Astrocyte of the spinal cord (primary cell): ENCODE data around the gene C11orf91.

Experiments used
- DNase-seq: peaks from one replicate; pipeline ENCODE4 v3.0.0; 2011; ENCODE audit warnings: low read depth, low spot score
- H3K4me3 ChIP-seq: 2 replicates; pipeline ENCODE4 v1.5.1; 2011; ENCODE audit warnings: low read depth, mild to moderate bottlenecking, low read length, moderate library complexity
- CTCF ChIP-seq: IDR thresholded peaks from 2 replicates; pipeline ENCODE4 v1.5.1; 2012; ENCODE audit warnings: low read depth, mild to moderate bottlenecking, low read length, inconsistent platforms
- in situ Hi-C: cut with HindIII; loops from 2 replicates; pipeline ENCODE4 v1.10.0; 2017; ENCODE audit warnings: low sequenced_read_pairs

Gene C11orf91

GRCh38 chr11:33721984-33722383, 21.4 kb upstream of the C11orf91 start:
- no peak for TF ChIP-seq CTCF
- H3K4me3 ChIP-seq, result no peak overlapping the region
- no peak for DNase-seq
- in situ Hi-C loops, result no loop called here

GRCh38 chr11:33721426-33721825, 20.8 kb upstream of the C11orf91 start:
- TF ChIP-seq CTCF, result no peak
- DNase-seq, result peak; percentile 67
- in situ Hi-C loops, result no loop called here
- no peak overlapping the region for H3K4me3 ChIP-seq

GRCh38 chr11:33719587-33719986, 19.0 kb upstream of the C11orf91 start:
- in situ Hi-C loops, result no loop called here
- H3K4me3 ChIP-seq, result no peak overlapping the region
- TF ChIP-seq CTCF, result no peak
- no peak for DNase-seq

GRCh38 chr11:33718440-33718839, 17.8 kb upstream of the C11orf91 start:
- H3K4me3 ChIP-seq, result no peak overlapping the region
- in situ Hi-C loops, result no loop called here
- TF ChIP-seq CTCF, result no peak
- no peak for DNase-seq

GRCh38 chr11:33716243-33716642, 15.6 kb upstream of the C11orf91 start:
- in situ Hi-C loops, result no loop called here
- peak; percentile 48 for DNase-seq
- TF ChIP-seq CTCF, result peak; percentile 53
- no peak overlapping the region for H3K4me3 ChIP-seq

- no peak for TF ChIP-seq CTCF
- no peak overlapping the region for H3K4me3 ChIP-seq
- in situ Hi-C loops, result no loop called here
- DNase-seq, result no peak
These were observed 13.3 kb upstream of the C11orf91 start for GRCh38 chr11:33713856-33714398.
